Cardiac muscle cell (in vitro differentiated cells and primary cell): ENCODE measurements around the gene ARL6IP5. TPM values are rescaled to one million over a fixed set of nuclear protein-coding genes. Genes with fewer than 3 reads are reported as not detected.

ENCODE experiments used
- DNase-seq, 2 donors: peaks; one replicate each; pipeline versions ENCODE4 v3.0.0 to v3.0.0-alpha.2; 2010 to 2017; ENCODE audit warnings: low read depth in 1 of 2, low spot score in 1 of 2
- H3K27ac ChIP-seq: fragments of 200-600 bp; sonication (generic); 2 replicates; pipeline ENCODE4 v1.5.1; 2016
- H3K27me3 ChIP-seq: fragments of 200-600 bp; sonication (generic); 2 replicates; pipeline ENCODE4 v1.6.0; 2016; ENCODE audit warnings: control low read depth
- H3K36me3 ChIP-seq: fragments of 200-600 bp; sonication (generic); 2 replicates; pipeline ENCODE4 v1.5.1; 2016; ENCODE audit warnings: control low read depth
- H3K4me1 ChIP-seq: fragments of 200-600 bp; sonication (generic); 2 replicates; pipeline ENCODE4 v1.8.1; 2017; ENCODE audit warnings: low read depth, mild to moderate bottlenecking, mixed run types
- H3K4me3 ChIP-seq: fragments of 200-600 bp; sonication (generic); 2 replicates; pipeline ENCODE4 v1.5.1; 2016; ENCODE audit warnings: mild to moderate bottlenecking
- H3K9me3 ChIP-seq: fragments of 200-600 bp; sonication (generic); 2 replicates; pipeline ENCODE4 v1.5.1; 2017; ENCODE audit warnings: low read depth, mild to moderate bottlenecking, control low read depth
- polyA plus RNA-seq: library from polyadenylated mRNA; unstranded; fragments of >200 nt; fragmentation: Nextera tagmentation; extraction: Ambion mirVana; gene quantifications from 2 replicates; pipeline ENCODE4 v1.2.1, GENCODE V29; 2016
- total RNA-seq: library from RNA; depleted of rRNA; stranded (reverse); fragments of >200 nt; gene quantifications from 2 replicates; pipeline ENCODE4 v1.2.3, GENCODE V29; 2016
- TF ChIP-seq, protein P1 (sequence below): IDR thresholded peaks from 2 replicates; pipeline ENCODE4 v1.5.1; 2012; ENCODE audit warnings: low read depth, mild to moderate bottlenecking, low read length

The ARL6IP5 gene
- total and polyA plus RNA-seq, 2 experiments from 2014 or later = 83.2 to 235 TPM

DNA sequence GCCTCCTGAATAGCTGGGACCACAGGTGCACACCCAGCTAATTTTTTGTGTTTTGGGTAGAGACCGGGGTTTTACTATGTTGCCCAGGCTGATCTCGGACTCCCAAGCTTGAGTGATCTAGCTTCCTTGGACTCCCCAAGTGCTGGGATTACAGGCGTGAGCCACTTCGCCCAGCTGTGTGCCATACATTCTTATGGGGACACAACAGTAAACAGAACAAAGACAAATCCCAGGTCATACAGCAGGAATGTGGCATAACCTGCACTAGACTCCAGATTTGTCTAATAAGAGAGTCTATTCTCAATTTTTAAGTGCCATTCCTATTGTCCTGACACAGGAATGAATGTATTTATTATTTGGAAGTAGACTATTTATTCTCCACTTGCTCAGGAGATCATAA, 17.6 kb downstream of the ARL6IP5 start:
- Histone ChIP-seq H3K27ac (peak overlapping the region; percentile 63), H3K4me3 (no peak overlapping the region), H3K36me3 (peaks cover 33% of the 10 kb centered on the region), H3K9me3 (no peaks in the 10 kb centered on the region), H3K27me3 (no peaks in the 10 kb centered on the region), H3K4me1 (peaks cover 9% of the 10 kb centered on the region)
- TF ChIP-seq, protein P1, sequence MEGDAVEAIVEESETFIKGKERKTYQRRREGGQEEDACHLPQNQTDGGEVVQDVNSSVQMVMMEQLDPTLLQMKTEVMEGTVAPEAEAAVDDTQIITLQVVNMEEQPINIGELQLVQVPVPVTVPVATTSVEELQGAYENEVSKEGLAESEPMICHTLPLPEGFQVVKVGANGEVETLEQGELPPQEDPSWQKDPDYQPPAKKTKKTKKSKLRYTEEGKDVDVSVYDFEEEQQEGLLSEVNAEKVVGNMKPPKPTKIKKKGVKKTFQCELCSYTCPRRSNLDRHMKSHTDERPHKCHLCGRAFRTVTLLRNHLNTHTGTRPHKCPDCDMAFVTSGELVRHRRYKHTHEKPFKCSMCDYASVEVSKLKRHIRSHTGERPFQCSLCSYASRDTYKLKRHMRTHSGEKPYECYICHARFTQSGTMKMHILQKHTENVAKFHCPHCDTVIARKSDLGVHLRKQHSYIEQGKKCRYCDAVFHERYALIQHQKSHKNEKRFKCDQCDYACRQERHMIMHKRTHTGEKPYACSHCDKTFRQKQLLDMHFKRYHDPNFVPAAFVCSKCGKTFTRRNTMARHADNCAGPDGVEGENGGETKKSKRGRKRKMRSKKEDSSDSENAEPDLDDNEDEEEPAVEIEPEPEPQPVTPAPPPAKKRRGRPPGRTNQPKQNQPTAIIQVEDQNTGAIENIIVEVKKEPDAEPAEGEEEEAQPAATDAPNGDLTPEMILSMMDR = no peak
- no peak for DNase-seq

DNA sequence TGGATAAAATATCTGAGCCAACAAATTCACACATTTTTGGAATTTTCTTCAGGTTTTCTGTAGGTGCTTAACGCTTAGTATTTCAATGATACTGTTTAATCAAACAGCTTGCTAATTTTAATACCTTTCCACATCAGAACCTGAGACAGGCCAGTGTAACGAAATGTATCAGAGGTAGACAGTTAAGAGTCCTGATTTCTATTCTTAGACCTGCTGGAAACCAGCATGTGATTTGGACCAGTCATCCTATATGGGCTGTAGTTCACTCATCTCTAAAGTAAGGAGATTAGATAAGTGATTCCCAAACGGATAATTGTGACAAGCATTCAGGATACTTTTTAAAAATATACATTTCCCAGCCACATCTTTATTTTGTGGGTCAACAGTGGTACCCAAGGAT, 18.4 kb downstream of the ARL6IP5 start:
- H3K27ac ChIP-seq = peak overlapping the region; percentile 63
- no peak for DNase-seq
- TF ChIP-seq, protein P1 = no peak
- H3K27me3 ChIP-seq = no peaks in the 10 kb centered on the region
- peaks cover 9% of the 10 kb centered on the region for H3K4me1 ChIP-seq
- no peak overlapping the region for H3K4me3 ChIP-seq
- H3K9me3 ChIP-seq = no peaks in the 10 kb centered on the region
- peaks cover 33% of the 10 kb centered on the region for H3K36me3 ChIP-seq

DNA sequence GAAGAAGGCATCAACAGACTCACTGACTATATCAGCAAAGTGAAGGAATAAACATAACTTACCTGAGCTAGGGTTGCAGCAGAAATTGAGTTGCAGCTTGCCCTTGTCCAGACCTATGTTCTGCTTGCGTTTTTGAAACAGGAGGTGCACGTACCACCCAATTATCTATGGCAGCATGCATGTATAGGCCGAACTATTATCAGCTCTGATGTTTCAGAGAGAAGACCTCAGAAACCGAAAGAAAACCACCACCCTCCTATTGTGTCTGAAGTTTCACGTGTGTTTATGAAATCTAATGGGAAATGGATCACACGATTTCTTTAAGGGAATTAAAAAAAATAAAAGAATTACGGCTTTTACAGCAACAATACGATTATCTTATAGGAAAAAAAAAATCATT, 19.8 kb downstream of the ARL6IP5 start:
- no peaks in the 10 kb centered on the region for H3K27me3 ChIP-seq
- no peak overlapping the region for H3K4me3 ChIP-seq
- no peaks in the 10 kb centered on the region for H3K9me3 ChIP-seq
- no peak for DNase-seq
- peak overlapping the region; percentile 19 for H3K27ac ChIP-seq
- H3K4me1 ChIP-seq = peaks cover 9% of the 10 kb centered on the region
- TF ChIP-seq, protein P1 = no peak
- peaks cover 33% of the 10 kb centered on the region for H3K36me3 ChIP-seq

DNA sequence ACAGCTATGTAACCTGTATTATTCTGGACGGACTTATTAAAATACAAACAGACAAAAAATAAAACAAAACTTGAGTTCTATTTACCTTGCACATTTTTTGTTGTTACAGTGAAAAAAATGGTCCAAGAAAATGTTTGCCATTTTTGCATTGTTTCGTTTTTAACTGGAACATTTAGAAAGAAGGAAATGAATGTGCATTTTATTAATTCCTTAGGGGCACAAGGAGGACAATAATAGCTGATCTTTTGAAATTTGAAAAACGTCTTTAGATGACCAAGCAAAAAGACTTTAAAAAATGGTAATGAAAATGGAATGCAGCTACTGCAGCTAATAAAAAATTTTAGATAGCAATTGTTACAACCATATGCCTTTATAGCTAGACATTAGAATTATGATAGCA, 20.6 kb downstream of the ARL6IP5 start:
- TF ChIP-seq, protein P1 = no peak
- no peak overlapping the region for H3K4me3 ChIP-seq
- peaks cover 9% of the 10 kb centered on the region for H3K4me1 ChIP-seq
- H3K36me3 ChIP-seq = peaks cover 33% of the 10 kb centered on the region
- H3K27me3 ChIP-seq = no peaks in the 10 kb centered on the region
- H3K27ac ChIP-seq = no peak overlapping the region
- no peak for DNase-seq
- no peaks in the 10 kb centered on the region for H3K9me3 ChIP-seq

DNA sequence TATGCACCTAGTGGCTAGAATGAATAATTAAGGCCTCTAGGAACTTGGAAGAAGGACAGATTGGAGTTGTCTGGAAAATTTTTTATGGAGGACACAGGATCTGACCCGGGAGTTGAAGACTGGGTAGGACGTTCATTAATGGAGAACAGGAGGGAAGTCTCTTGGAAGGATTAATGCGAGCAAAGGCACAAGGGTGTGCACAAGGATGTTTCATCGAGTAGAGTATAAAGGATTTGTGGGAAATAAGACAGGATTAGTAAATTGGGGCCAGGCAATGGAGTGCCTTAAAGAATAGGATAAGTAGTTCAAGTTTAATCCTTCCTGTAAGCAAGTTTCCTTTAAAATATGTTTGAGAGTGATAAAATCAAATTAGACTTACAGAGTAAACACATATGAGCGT, 23.1 kb downstream of the ARL6IP5 start:
- H3K4me1 ChIP-seq = peaks cover 2% of the 10 kb centered on the region
- no peaks in the 10 kb centered on the region for H3K9me3 ChIP-seq
- TF ChIP-seq, protein P1 = no peak
- no peak overlapping the region for H3K4me3 ChIP-seq
- no peaks in the 10 kb centered on the region for H3K27me3 ChIP-seq
- no peak for DNase-seq
- H3K36me3 ChIP-seq = peaks cover 23% of the 10 kb centered on the region
- H3K27ac ChIP-seq = no peak overlapping the region

DNA sequence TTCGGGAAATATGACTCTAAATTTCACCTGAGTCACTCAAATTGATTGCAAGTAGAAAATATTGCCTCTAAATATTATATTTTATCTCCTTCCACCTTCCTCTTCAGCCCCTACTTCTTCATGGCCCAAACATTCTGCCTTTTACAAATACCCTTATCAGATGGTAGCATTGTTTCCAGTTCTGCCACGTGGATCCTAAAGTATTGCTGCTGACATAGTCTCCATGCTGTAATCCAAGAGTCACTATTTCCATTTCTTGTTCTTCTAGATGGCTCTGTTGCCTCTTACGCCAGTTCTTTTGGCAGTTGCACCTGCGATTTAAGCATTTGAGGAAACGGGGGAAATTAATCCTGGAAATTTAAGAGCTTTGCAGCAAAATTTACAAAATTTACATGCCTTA, 24.1 kb downstream of the ARL6IP5 start:
- TF ChIP-seq, protein P1 = no peak
- Histone ChIP-seq H3K4me1 (no peaks in the 10 kb centered on the region), H3K9me3 (no peaks in the 10 kb centered on the region), H3K4me3 (no peak overlapping the region), H3K27ac (no peak overlapping the region), H3K36me3 (peaks cover 21% of the 10 kb centered on the region), H3K27me3 (no peaks in the 10 kb centered on the region)
- no peak for DNase-seq
